Esophagus squamous epithelium (tissue), 4 donors: ENCODE results near the gene SPNS2.

Experiments
- POLR2A ChIP-seq, 4 donors: fragments of 450-650 bp; IDR thresholded peaks; one replicate each; pipeline ENCODE4 v1.6.1; 2017; ENCODE audit warnings: antibody characterized with exemption in 4 of 4, mild to moderate bottlenecking in 4 of 4, moderate library complexity in 3 of 4
- TF ChIP-seq, protein P1 (sequence below), 6 experiments: fragments of 450-650 bp in 4 of 6; fragments of 200-600 bp in 2 of 6; sonication (generic) in 2 of 6; IDR thresholded peaks; one replicate each; pipeline ENCODE4 v1.5.1; 2016 to 2019; ENCODE audit warnings: antibody characterized with exemption in 6 of 6, mild to moderate bottlenecking in 4 of 6, moderate library complexity in 4 of 6

DNA sequence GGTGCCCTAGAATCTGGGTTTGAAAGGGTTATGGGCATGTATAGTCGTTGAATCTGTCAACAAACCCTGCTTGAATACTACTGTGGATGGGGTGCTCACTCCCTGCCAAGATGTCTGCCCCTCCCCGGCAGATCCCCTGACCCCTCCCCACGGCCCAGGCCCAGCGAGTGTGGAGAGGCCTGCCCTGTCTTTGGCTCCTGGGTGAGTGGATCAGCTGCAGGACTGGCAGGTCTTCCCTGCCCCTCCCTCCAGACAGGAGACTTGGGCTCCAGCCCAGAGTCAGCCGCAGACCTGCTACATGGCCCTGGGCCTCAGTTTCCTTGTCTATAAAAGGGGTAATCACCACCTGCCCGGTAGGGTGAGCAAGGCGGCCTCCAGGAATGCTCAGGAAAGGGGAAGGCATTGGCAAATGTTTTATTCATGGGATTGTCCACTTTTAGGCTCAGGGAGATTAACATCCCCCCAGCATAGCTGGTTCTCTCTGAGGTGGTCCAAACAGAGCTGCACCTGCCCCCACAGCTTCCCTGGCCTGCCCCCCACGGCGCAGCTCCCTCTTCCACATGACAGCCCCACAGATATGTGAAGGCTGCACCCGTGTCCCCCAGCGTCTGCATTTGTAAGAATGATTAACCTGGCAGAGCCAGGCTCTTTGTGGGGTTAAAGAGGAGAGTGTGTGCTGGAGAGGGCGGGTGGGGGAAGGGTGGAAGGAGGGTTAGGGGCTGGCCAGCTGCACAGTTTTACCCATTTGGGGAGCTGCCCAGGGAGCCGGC, 18.5 kb upstream of the SPNS2 start:
- TF ChIP-seq, protein P1, sequence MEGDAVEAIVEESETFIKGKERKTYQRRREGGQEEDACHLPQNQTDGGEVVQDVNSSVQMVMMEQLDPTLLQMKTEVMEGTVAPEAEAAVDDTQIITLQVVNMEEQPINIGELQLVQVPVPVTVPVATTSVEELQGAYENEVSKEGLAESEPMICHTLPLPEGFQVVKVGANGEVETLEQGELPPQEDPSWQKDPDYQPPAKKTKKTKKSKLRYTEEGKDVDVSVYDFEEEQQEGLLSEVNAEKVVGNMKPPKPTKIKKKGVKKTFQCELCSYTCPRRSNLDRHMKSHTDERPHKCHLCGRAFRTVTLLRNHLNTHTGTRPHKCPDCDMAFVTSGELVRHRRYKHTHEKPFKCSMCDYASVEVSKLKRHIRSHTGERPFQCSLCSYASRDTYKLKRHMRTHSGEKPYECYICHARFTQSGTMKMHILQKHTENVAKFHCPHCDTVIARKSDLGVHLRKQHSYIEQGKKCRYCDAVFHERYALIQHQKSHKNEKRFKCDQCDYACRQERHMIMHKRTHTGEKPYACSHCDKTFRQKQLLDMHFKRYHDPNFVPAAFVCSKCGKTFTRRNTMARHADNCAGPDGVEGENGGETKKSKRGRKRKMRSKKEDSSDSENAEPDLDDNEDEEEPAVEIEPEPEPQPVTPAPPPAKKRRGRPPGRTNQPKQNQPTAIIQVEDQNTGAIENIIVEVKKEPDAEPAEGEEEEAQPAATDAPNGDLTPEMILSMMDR (IDR thresholded peaks at IDR 0.05) = no peak
- no peak for TF ChIP-seq POLR2A (IDR thresholded peaks at IDR 0.05)
